ENCODE data around the gene CTCF.

CTCF gene

DNA sequence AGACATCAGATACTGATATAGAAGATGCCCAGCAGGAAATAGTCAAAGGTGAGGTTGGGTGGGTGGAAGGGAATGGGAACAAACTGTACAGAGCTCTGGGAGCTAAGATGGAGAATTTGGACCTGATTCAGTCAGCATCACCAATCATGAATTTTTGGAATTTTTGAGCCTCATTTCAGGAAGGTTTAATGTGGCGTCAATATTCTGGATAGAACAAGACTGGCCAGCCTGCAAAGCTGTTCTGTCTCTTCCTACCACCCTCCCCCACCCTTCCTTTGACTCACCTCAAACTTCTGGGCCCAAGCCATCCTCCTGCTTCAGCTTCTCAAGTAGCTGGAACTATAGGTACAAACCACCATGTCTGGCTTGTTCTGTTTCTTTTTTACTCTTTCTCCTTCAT, 32.6 kb downstream of the CTCF start:
- no peak for DNase-seq (ENCODE audit: low read depth, low spot score)

DNA sequence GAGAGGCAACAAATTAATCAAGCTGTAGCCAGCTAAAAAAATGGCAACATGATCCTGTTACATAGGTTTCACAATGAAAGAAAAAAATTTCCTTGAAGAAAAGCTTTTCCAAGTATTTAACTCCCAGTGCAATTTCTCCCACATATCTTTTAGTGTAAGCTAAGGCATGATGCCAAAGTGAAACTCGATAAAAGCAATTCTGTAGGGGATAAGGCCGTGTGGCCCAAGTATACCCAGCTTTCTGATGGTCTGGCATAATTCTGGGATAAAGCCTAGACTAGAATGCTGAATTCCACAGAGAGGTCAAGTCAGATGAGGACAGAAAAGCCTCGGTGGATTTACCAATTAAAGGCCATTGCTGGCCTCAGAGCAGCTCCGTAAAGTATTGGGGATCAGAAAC, 36.2 kb downstream of the CTCF start:
- DNase-seq (ENCODE audit: low read depth, low spot score): no peak

DNA sequence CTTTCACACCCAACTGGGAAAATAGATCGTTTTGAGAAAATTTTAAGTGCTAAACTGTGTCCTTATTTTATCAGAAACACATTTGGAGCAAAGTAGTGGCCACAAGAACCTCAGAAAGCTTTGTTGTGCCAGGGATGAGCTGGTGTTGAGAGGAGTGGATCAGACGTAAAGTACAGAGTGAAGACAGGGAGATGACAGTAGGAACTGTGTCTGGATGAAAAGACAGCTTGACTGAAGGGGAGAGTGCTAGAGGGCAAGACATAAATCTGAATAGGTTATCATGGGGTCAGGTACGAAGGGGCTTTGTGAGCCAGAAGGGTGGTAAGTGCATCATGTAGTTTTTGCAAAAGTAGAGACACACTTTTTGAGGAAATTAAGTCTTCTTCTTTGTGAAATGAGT, 43.3 kb downstream of the CTCF start:
- DNase-seq (ENCODE audit: low read depth, low spot score): no peak

DNA sequence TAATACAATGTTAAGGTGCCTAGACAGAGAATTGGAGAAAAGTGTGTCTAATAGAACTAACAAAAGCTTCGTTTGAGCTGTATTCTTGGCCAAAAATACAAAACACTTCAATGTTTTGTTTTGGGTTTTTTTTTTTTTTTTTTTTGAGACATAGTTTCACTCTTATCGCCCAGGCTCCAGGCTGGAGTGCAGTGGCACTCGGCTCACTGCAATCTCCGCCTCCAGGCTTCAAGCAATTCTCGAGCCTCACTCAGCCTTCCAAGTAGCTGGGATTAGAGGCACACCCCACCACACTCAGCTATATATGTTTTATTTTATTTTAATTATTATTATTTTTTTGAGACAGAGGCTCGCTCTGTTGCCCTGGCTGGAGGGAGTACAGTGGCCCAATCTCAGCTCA, 44.3 kb downstream of the CTCF start:
- no peak for DNase-seq (ENCODE audit: low read depth, low spot score)

DNA sequence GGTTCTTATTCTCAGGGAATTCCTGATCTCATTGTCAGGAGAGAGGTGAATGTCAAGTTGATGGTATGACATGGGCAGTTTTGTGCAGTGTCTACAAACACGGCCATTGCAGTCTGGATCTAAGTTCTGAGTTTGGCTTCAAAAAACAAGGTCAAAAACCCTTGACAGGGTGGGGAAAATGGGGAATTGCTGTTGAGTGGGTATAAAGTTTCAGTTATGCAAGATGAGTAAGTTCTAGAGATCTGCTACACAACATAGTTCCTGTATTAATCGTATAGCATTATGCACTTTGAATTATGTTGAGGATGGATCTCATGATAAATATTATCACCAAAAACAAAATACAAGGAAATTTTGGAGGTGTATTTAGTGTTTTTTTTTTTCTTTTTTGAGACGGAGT, 46.0 kb downstream of the CTCF start:
- no peak for DNase-seq (ENCODE audit: low read depth, low spot score)

DNA sequence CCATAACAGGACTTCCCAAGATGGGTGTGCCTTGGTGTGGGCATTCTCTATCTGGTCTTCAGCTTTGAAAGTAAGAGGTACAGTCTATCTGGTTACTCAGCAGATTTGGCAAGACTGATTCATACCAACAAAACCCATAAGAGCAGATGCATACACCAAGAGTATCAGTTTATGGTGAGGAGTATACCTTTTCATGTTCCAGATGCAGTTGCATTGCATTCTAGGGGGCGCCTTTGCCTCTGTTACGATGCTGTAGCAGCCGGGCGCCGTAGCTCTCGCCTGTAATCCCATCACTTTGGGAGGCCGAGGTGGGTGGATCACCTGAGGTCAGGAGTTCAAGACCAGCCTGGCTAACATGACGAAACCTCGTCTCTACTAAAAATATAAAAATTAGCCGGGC, 51.5 kb downstream of the CTCF start:
- DNase-seq (ENCODE audit: low read depth, low spot score): no peak

DNA sequence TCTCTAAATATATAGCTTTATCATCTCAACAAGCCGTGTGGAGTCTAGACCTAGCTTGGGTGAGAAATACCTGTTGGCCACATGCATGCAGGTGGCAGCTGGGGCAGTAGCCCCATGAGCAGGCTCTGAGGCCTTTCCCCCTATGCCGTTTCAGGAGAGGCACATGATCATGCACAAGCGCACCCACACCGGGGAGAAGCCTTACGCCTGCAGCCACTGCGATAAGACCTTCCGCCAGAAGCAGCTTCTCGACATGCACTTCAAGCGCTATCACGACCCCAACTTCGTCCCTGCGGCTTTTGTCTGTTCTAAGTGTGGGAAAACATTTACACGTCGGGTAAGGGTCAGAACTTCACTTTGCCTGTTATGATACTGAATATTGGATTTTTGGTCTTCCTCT, 65.9 kb downstream of the CTCF start:
- no peak for DNase-seq (ENCODE audit: low read depth, low spot score)

DNA sequence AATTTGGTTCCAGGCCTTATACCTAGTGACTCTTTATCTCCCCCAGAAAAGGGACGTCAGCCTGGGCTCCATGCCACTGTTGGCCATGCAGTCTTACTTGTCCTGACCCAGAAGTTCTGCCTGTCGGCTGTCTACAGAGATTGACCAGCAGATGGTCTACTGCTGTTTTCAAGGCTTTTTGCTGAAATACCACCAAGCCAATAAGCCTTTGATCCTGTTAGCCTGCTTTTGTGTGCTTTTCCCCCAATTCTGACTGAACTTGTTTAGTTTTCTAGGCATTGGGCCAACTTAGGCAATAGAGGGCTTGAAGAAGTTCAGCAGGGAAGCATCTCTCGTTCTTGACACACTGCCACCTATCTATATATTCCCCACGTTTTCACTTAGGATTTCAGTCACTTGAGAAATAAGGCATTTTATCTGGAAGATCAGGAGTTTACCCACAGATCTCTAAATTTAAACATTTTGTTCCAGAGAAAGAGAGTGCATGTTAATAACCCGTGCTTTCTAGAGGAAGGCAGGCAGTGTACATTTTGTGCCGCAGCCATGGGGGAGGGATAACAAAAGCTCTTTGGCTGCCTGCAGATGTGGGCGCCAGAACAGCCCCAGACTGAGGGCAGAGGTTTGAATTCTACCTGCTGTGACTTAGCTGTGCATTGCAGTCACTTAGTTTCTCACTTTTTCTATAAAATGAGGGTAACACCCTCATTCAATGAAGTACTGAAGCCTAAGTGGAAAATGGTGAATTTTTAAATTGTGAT, 70.3 kb downstream of the CTCF start:
- no peak for DNase-seq (ENCODE audit: low read depth, low spot score)

DNA sequence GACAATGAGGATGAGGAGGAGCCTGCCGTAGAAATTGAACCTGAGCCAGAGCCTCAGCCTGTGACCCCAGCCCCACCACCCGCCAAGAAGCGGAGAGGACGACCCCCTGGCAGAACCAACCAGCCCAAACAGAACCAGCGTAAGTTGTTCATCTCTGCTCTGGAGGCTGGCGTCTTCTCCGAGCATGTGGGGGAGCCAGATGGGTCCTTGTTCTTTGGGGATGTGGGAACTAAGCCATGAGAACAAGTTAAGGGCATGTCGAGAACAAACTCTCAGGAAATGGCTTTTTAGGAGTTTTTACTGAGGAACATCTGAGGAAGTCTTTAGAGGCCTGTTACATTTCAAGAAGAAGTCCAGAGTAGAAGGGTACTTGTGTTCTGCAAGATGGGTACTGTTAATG, 74.4 kb downstream of the CTCF start:
- DNase-seq (ENCODE audit: low read depth, low spot score): no peak

DNA sequence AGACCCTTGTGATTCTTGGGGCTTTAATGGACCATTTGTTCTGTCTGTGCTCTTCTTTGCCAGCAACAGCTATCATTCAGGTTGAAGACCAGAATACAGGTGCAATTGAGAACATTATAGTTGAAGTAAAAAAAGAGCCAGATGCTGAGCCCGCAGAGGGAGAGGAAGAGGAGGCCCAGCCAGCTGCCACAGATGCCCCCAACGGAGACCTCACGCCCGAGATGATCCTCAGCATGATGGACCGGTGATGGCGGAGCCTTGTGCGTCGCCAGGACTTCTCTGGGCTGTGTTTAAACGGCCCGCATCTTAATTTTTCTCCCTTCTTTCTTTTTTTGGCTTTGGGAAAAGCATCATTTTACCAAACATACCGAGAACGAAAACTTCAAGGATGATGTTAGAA, 75.3 kb downstream of the CTCF start:
- no peak for DNase-seq (ENCODE audit: low read depth, low spot score)

DNA sequence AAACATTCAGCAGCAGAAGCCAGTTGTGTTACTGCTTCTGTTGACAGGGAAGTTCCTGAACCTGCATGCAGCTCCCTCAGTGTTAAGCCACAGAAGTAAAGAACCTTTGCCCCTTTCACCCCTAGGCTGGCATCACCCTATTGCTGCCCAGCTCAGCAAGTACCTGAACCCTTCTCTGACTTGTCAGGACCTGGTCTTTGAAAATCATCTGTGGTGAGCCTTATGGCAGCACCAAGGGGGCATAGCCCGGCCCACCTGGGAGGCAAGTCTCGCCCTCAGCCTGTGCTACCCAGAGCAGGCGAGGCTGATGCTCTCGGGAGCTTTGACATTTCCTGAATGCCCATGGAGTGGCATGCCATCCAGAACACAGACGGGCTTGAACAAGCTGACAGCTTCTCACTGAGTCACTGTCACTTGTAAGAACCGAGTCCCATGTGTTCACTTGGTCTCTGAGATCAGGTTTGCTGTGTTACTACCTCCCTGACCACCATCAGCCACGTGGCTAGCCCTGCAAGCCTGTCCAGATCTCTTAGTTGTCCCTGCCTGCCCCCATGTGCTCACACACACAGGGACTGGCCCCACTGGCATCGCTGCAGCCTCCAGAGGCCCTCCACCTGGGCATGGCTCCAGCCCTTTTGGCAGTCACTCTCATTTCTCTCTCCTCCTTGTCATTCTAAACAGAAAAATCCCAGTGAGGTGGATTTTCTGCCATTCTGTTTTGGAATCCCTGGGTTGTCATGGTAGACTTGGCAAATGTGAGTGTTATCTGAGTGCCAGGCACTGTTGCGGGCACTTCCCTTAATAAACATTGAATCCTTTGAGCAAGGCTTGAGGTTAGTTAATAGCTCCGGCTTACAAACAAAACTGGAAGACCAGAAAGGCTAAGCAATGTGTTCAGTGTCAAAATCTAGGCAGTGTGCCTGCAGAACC, 79.7 kb downstream of the CTCF start:
- DNase-seq (ENCODE audit: low read depth, low spot score): no peak

DNA sequence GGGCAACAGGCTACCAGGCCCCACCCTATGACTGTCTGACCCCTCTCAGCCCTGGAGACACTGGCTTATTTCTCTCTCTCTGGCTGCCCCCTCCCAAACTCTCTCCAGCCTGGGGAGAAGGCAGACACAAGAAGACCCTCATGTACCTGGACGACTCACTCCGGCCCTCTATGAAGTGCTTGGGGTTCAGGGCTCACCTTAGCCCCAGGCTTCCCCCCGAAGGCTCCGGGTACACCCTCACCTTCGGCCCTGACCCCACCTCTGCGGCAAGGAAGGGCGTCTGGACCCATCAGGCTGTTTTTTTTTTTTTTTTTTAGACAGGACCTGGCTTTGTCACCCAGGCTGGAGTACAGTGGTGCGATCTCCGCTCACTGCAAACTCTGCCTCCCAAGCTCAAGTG, 81.7 kb downstream of the CTCF start:
- no peak for DNase-seq (ENCODE audit: low read depth, low spot score)

DNA sequence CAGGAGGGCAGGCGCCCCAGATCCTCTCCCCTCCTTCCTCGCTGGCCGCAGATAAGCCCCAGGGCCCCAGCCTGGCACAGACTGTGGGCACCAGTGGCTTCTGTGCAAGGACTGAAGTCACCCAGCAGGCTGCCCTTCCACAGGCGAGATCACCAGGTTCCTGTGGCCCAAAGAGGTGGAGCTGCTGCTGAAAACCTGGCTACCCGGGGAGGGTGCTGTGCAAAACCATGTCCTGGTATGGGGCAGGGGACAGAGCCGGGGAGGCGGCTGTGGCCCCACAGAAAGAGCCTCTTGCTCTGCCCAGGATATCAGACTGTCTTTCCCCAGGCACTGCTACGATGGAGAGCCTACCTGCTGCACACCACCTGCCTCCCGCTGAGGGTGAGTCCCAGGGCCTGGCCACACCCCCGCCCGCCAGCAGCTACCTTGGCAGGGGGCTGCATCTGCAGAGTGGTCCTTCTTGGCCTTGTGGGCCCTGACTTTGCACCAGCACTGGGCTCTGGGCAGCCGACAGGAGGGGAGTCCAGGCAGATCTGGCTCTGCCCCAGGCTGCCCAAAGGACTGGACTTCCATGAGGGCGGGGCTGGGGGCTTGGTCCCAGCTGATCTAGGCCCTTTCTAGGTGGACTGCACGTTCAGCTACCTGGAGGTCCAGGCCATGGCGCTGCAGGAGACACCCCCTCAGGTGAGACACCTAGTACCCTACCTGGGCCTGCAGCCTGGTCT, 83.2 kb downstream of the CTCF start:
- no peak for DNase-seq (ENCODE audit: low read depth, low spot score)

DNA sequence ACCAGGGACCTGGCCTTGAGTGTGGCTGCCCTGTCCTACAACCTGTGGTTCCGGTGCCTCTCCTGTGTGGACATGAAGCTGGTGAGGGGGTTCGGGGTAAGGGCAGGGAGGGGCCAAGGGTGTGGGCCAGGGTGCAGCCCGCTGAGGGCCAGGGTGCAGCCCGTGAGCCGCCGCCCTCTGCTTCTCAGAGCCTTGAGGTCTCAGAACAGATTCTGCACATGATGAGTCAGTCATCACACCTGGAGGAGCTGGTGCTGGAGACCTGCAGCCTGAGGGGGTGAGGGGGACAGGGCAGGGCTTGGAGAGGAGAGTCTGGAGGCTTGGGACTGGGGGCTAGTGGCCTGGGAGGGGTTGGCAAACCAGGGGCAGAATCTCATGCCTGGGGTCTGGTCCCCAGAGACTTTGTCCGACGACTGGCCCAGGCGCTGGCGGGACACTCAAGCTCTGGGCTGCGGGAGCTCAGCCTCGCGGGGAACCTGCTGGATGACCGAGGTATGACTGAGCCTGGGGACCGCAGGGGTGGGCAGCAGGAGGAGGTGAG, 84.9 kb downstream of the CTCF start:
- no peak for DNase-seq (ENCODE audit: low read depth, low spot score)

DNA sequence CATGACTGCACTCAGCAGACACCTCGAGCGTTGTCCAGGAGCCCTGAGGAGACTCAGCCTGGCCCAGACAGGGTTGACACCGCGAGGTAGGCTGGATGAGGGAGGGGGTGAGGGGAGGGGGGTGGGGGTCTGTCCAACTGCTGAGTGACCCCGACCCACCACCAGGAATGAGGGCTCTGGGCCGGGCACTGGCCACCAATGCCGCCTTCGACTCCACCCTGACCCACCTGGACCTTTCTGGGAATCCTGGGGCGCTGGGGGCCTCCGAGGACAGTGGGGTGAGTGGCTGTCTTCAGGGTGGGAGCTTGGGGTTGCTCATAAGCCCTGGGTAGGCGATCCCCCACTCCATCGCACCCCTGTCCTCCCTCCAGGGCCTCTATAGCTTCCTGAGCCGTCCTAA, 85.4 kb downstream of the CTCF start:
- no peak for DNase-seq (ENCODE audit: low read depth, low spot score)

DNA sequence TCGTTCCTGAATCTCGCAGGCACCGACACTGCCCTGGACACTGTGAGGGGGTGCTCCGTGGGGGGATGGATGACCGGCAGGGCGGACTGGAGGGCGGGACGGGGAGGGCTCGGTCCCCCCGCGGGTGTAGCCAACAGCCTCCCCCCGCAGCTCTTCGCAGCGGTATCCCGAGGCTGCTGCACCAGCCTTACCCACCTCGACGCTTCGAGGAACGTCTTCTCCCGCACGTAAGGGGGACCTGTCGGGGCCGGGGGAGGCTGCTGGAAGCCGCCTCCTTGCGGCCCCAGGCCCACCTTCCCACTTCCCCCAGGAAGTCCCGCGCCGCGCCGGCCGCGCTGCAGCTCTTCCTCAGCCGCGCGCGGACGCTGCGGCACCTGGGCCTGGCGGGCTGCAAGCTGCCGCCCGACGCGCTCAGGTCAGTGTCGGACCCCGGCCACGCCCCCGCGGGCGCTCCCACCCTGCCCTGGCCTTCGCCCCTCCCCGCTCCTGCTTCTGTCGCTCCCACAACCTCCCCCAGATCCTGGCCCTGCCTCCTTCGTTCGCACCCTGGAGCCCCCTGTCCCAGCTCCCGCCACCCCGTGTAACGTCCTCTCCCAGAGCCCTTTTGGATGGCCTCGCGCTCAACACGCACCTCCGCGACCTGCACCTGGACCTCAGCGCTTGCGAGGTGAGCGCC, 85.9 kb downstream of the CTCF start:
- DNase-seq (ENCODE audit: low read depth, low spot score): no peak

DNA sequence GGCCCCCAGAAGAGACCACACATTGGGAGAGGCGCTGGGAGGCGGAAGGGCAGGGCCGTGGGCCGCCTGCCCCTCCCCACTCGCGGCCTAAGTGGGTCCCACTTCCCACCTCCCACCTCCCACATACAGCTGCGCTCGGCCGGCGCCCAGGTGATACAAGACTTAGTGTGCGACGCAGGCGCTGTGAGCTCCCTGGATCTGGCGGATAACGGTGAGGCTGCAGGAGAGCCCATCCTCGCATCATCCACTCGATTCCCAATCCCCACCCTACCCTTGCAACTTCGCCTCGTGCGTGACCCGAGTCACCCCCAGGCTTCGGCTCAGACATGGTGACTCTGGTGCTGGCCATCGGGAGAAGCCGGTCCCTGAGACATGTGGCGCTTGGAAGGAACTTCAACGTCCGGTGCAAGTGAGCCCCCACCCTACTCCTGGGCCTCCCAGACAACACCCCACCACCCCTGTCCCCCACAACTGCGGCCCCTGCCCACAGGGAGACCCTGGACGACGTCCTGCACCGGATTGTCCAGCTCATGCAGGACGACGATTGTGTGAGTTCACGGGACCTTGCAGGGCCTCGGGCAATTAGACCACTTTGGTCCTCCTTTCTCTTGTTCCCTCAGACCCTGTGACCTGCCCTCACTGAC, 86.6 kb downstream of the CTCF start:
- DNase-seq (ENCODE audit: low read depth, low spot score): no peak

DNA sequence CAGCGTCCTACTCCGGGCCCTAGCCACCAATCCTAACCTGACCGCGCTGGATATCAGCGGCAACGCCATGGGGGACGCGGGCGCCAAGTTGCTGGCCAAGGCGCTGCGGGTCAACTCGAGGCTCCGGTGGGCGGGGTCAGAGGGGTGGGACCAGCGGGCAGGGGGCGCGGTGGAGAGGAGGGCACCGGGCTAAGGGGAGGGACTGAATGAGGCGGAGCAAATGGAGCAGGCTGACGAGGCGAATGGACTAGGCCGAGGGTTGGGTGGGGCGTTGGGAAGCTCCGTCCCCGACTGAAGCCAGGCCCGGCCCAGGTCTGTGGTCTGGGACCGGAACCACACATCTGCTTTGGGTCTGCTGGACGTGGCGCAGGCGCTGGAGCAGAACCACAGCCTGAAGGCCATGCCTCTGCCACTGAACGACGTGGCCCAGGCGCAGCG, 87.2 kb downstream of the CTCF start:
- no peak for DNase-seq (ENCODE audit: low read depth, low spot score)

DNA sequence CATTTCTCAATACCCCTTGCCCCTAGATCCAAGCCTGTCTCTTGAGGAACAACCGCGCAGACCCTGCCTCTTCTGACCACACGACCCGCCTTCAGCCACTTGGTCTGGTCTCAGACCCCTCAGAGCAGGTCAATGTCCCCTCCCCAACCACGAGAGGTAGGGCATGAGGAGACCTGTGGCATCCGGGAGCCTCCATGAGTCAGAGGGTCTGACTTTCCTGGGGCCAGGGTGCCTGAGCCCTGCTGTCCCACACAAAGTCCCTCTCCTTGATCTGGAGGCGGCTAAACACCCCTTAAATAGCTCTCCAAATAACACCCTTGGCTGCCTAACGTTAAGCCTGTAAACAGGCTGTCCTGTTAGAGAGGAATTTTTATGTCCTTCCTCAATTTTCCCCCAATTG, 87.7 kb downstream of the CTCF start:
- no peak for DNase-seq (ENCODE audit: low read depth, low spot score)

DNA sequence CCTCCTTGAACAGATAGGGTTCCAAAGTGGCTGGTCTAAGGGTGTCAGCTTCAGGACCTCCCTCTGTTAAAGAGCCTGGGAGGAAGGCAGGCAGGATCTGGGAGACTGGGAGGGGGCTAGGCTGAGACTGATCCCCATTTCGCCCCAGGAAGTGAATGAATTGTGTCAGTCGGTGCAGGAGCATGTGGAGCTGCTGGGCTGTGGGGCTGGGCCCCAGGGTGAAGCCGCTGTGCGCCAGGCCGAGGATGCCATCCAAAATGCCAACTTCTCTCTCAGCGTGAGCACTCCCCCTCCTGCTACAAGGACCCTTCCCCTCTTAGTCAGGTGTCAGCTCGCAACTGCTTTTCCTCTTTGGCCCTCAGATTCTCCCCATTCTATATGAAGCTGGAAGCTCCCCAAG, 88.7 kb downstream of the CTCF start:
- no peak for DNase-seq (ENCODE audit: low read depth, low spot score)

DNA sequence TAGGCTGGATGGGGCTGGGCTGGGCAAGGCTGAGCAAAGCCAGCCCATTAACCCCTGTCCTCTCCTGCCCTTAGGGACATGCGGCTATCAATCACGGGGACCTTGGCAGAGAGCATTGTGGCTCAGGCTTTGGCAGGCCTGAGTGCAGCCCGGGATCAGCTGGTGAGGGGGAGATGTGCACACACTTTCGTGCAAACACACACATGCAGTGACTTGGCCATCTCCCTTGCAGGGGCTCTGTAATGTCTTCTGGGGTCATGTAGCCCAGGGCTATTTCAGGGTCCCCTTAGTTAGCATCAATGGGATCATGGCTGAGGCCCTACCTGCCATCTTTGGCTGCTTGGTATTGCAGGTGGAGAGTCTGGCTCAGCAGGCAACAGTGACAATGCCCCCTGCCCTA, 89.5 kb downstream of the CTCF start:
- DNase-seq (ENCODE audit: low read depth, low spot score): no peak

Measured in brain pericyte (primary cell).